Vagina (tissue), 2 donors: Measurements from ENCODE around the gene GALNT9.

Experiments
- CTCF ChIP-seq, 3 experiments: fragments of 450-650 bp in 2 of 3; fragments of 200-600 bp in 1 of 3; sonication (generic) in 1 of 3; IDR thresholded peaks; one replicate each; pipeline ENCODE4 v1.5.1; 2017 to 2019; ENCODE audit warnings: antibody characterized with exemption in 3 of 3, mild to moderate bottlenecking in 2 of 3, moderate library complexity in 2 of 3
- POLR2A ChIP-seq, 2 donors: fragments of 450-650 bp; IDR thresholded peaks; one replicate each; pipeline ENCODE4 v1.6.1; 2017; ENCODE audit warnings: antibody characterized with exemption in 2 of 2, mild to moderate bottlenecking in 2 of 2, moderate library complexity in 2 of 2
- POLR2AphosphoS5 ChIP-seq, 2 donors: sonication (generic); formaldehyde crosslinking; IDR thresholded peaks; one replicate each; pipeline ENCODE4 v1.9.0; 2017; ENCODE audit warnings: antibody characterized with exemption in 2 of 2, mild to moderate bottlenecking in 2 of 2, low read depth in 1 of 2; ENCODE audit not compliant: insufficient read depth in 1 of 2

- TF ChIP-seq CTCF (IDR thresholded peaks at IDR 0.05) (no peak), POLR2A (IDR thresholded peaks at IDR 0.05) (no peak), POLR2AphosphoS5 (IDR thresholded peaks at IDR 0.05; ENCODE audit: insufficient read depth in 1 of 2, low read depth in 1 of 2) (no peak)
These were observed 94.1 kb downstream of the GALNT9 start for GRCh38 chr12:132235116-132235820.
